GM12878 (cell line): ENCODE results near the gene SPINK8. TPM values are rescaled to one million over a fixed set of nuclear protein-coding genes. Genes with fewer than 3 reads are reported as not detected.

ENCODE experiments used
- ATAC-seq: fragments of 200-7000 bp; cut with Tn5 transposase; 3 replicates; pipeline ENCODE4 v1.9.1; 2020; ENCODE audit warnings: mild to moderate bottlenecking, moderate library complexity
- BruUV-seq: library from RNA; stranded (reverse); fragments of 400-500 nt; replicated peaks from 2 replicates; lab custom pipeline; 2021; lab: Mats Ljungman, UMichigan
- CTCF ChIA-PET: fragments of 300-600 bp; sonication (Branson Sonifier 250); formaldehyde crosslinking; extraction: SDS; loops from one replicate; lab custom pipeline; 2021; ENCODE audit warnings: inconsistent platforms; lab: Yijun Ruan, JAX
- POLR2A ChIA-PET: fragments of 350-600 bp; formaldehyde crosslinking; extraction: SDS; loops from one replicate; lab custom pipeline; 2021; ENCODE audit warnings: inconsistent platforms; lab: Charles Lee
- RAD21 ChIA-PET: fragments of 300-600 bp; sonication (Branson Sonifier 250); formaldehyde crosslinking; loops from one replicate; lab custom pipeline; 2023; ENCODE audit warnings: antibody characterized with exemption; ENCODE audit not compliant: unreplicated experiment; lab: Charles Lee
- SMC1A ChIA-PET: fragments of 300-600 bp; sonication (Branson Sonifier 250); formaldehyde crosslinking; loops from one replicate; lab custom pipeline; 2023; ENCODE audit not compliant: unreplicated experiment, uncharacterized antibody; lab: Charles Lee
- DNase-seq: peaks from one replicate; pipeline ENCODE4 v3.0.0-alpha.2; 2011; ENCODE audit warnings: low read depth, low spot score
- FAIRE-seq: peaks from 3 replicates; lab custom pipeline; 2011; peaks lifted over from hg19 to GRCh38; lab: Jason Lieb, UNC
- H2AFZ ChIP-seq: 2 replicates; pipeline ENCODE4 v1.6.0; 2011; ENCODE audit warnings: low read depth, low read length, control low read depth; ENCODE audit not compliant: control insufficient read depth
- H3K27ac ChIP-seq: 2 replicates; pipeline ENCODE4 v1.5.1; 2011; ENCODE audit warnings: control low read depth; ENCODE audit not compliant: control insufficient read depth, insufficient read depth
- H3K27me3 ChIP-seq, 2 experiments: replicated peaks in 1 of 2; 2 replicates each; pipeline versions ENCODE4 v1.6.0 to v1.6.1; 2011; ENCODE audit warnings: low read length in 1 of 2; ENCODE audit not compliant: control insufficient read depth in 2 of 2, insufficient read depth in 2 of 2
- H3K36me3 ChIP-seq, 2 experiments: 2 replicates each; pipeline ENCODE4 v1.5.1; 2011; ENCODE audit warnings: low read length in 1 of 2; ENCODE audit not compliant: control insufficient read depth in 2 of 2, insufficient read depth in 2 of 2
- H3K4me1 ChIP-seq: 2 replicates; pipeline ENCODE4 v1.6.1; 2011; ENCODE audit warnings: mild to moderate bottlenecking, low read length, moderate library complexity, mixed read lengths; ENCODE audit not compliant: control insufficient read depth, insufficient read depth
- H3K4me2 ChIP-seq: 2 replicates; pipeline ENCODE4 v1.6.0; 2011; ENCODE audit warnings: control low read depth; ENCODE audit not compliant: control insufficient read depth, insufficient read depth
- H3K4me3 ChIP-seq: fragments of 200-600 bp; sonication (generic); 2 replicates; pipeline ENCODE4 v1.5.1; 2016
- H3K79me2 ChIP-seq: 2 replicates; pipeline ENCODE4 v1.6.0; 2011; ENCODE audit warnings: low read length; ENCODE audit not compliant: control insufficient read depth, insufficient read depth
- H3K9ac ChIP-seq: 2 replicates; pipeline ENCODE4 v1.8.0; 2011; ENCODE audit warnings: low read length, control low read depth, mixed read lengths; ENCODE audit not compliant: control insufficient read depth, insufficient read depth
- H3K9me3 ChIP-seq: replicated peaks from 3 replicates; pipeline ENCODE4 v1.5.1; 2011; ENCODE audit warnings: mild to moderate bottlenecking, low read length; ENCODE audit not compliant: control insufficient read depth, insufficient read depth
- H4K20me1 ChIP-seq: 2 replicates; pipeline ENCODE4 v1.6.0; 2011; ENCODE audit not compliant: control insufficient read depth, insufficient read depth
- BCL11A ChIP-seq: IDR thresholded peaks from 2 replicates; pipeline ENCODE4 v1.6.1; 2011; ENCODE audit warnings: low read depth, low read length
- BHLHE40 ChIP-seq, 2 experiments: fragments of 450-650 bp in 1 of 2; IDR thresholded peaks; 2 replicates each; pipeline ENCODE4 v1.6.1; 2011 to 2017; ENCODE audit warnings: low read depth in 2 of 2, borderline replicate concordance in 1 of 2, improper control_type of control experiment in 1 of 2, low read length in 1 of 2, mild to moderate bottlenecking in 1 of 2
- CREB1 ChIP-seq: IDR thresholded peaks from 2 replicates; pipeline ENCODE4 v1.6.1; 2012; ENCODE audit warnings: low read depth, mild to moderate bottlenecking, inconsistent platforms
- EGR1 ChIP-seq, 2 experiments: IDR thresholded peaks; 1 replicate in 1 of 2; 2 replicates in 1 of 2; pipeline ENCODE4 v1.6.1; 2011 to 2012; ENCODE audit warnings: low read depth in 2 of 2, low read length in 2 of 2, borderline replicate concordance in 1 of 2, mild to moderate bottlenecking in 1 of 2, moderate library complexity in 1 of 2
- EP300 ChIP-seq, 2 experiments: fragments of 150-350 bp in 1 of 2; IDR thresholded peaks; 2 replicates each; pipeline ENCODE4 v1.6.1; 2011 to 2012; ENCODE audit warnings: low read depth in 2 of 2, low read length in 2 of 2, borderline replicate concordance in 1 of 2, improper control_type of control experiment in 1 of 2, inconsistent platforms in 1 of 2; ENCODE audit not compliant: control insufficient read depth in 1 of 2
- GATAD2B ChIP-seq: fragments of 450-650 bp; conservative IDR thresholded peaks from 2 replicates; pipeline ENCODE4 v1.6.1; 2017; ENCODE audit warnings: low read depth, mild to moderate bottlenecking, moderate library complexity
- IRF3 ChIP-seq: fragments of 450-650 bp; IDR thresholded peaks from 2 replicates; pipeline ENCODE4 v1.6.1; 2014; ENCODE audit warnings: mild to moderate bottlenecking
- PML ChIP-seq: IDR thresholded peaks from 2 replicates; pipeline ENCODE4 v1.6.1; 2012; ENCODE audit warnings: low read length, inconsistent platforms
- RBBP5 ChIP-seq: fragments of 200-600 bp; sonication (generic); conservative IDR thresholded peaks from 2 replicates; pipeline ENCODE4 v1.6.1; 2016
- SIX5 ChIP-seq: IDR thresholded peaks from 2 replicates; pipeline ENCODE4 v1.6.1; 2011; ENCODE audit warnings: mild to moderate bottlenecking, low read depth, low read length, moderate library complexity; ENCODE audit not compliant: severe bottlenecking
- SMC3 ChIP-seq: IDR thresholded peaks from 2 replicates; pipeline ENCODE4 v1.6.1; 2011; ENCODE audit warnings: low read length, improper control_type of control experiment, borderline replicate concordance
- WGBS: methylation state at CpG from one replicate; pipeline ENCODE4 v1.1.6; 2016; ENCODE audit warnings: low lambda C conversion rate; ENCODE audit not compliant: insufficient replicate concordance, insufficient coverage; ENCODE audit errors: missing lambda C conversion rate; 5-methylcytosine and 5-hydroxymethylcytosine counted together
- in situ Hi-C: fragments of 300-500 bp; cut with MboI; formaldehyde crosslinking; loops from 9 replicates; pipeline ENCODE4 v1.14.3; 2018; ENCODE audit warnings: mixed read lengths
- intact Hi-C: fragments of 100-400 bp; cut with micrococcal nuclease; formaldehyde crosslinking; loops from one replicate; pipeline ENCODE4 v1.14.2; 2022; ENCODE audit not compliant: unreplicated experiment
- polyA plus RNA-seq, 11 experiments: library from polyadenylated mRNA; depleted of rRNA in 4 of 11; unstranded in 6 of 11; stranded (reverse) in 5 of 11; fragments of >200 nt; fragmentation: Nextera tagmentation in 4 of 11; fragmentation: Illumina TruSeq in 1 of 11; extraction: Ambion mirVana in 4 of 11; extraction: Trizol in 1 of 11; gene quantifications; 1 replicate in 1 of 11; 2 replicates in 10 of 11; pipeline versions ENCODE4 v1.2.1 to v1.2.3, GENCODE V29; 2011 to 2016; ENCODE audit warnings: inconsistent platforms in 2 of 11, missing spikeins in 2 of 11, low read depth in 1 of 11
- total RNA-seq, 4 experiments: library from RNA; depleted of rRNA in 3 of 4; stranded (reverse); fragments of >200 nt in 3 of 4; fragmentation: Illumina TruSeq in 1 of 4; extraction: Trizol in 1 of 4; gene quantifications; 2 replicates each; pipeline versions ENCODE4 v1.2.1 to v1.2.3, GENCODE V29; 2013 to 2021
- TF ChIP-seq, protein P1 (sequence below): IDR thresholded peaks from 2 replicates; pipeline ENCODE4 v1.6.1; 2012; ENCODE audit warnings: improper control_type of control experiment, low read depth, low read length; ENCODE audit not compliant: insufficient replicate concordance

The SPINK8 gene
- total and polyA plus RNA-seq, 10 of the 15 experiments (the other 5 are each of a cell fraction or from before 2014, with no cell fraction given) = not detected

DNA sequence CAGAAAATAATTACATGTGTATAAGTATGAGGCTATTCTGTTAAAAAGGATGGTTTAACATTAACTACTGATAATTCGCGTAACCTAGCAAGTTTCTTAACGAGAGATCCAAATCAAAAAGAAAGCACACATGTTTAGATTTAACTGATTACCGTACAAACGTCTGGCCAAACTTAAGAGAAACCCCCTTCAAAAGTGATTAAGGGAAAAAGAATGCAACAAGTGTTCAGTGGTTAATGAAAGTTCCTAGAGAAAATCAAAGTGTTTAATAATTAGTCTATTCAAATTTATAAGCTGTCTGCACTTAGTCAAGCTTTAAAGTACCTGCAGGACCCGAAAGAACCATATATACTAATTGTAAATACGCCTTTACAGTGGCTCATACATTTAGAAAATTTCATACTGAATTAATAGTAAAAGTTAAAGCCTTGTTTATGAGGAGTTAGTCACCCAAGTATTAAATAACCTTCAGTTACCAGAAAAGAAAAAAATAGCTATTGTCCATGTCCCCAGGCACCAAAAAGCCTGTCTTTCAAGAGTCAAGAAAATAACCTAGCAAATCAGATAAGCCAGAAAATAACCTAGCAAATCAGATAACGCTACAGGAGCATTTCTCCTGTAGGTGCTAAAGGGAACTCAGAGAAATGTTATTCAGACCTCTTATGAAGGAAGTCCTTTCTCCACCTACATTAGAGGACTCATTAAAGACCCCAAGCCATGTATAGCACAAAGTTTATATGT lies 58.0 kb downstream of the SPINK8 start (continued):
- TF ChIP-seq EP300 (IDR thresholded peaks at IDR 0.05; ENCODE audit: borderline replicate concordance in 1 of 2, control insufficient read depth in 1 of 2, low read depth in 2 of 2, low read length in 2 of 2) (no peak), RBBP5 (no peak), BCL11A (no peak)

- no peak for DNase-seq
- Histone ChIP-seq H3K36me3 (peaks cover 7 to 8% of the 10 kb centered on the region in 2 experiments; a peak in 3 of 4 replicates), H3K27ac (no peak overlapping the region), H3K4me2 (no peak overlapping the region), H3K9me3 (no peaks in the 10 kb centered on the region; the same call in 2 of the 3 replicates), H3K4me3 (no peak overlapping the region), H3K9ac (no peak overlapping the region), H3K79me2 (no peaks in the 10 kb centered on the region), H2AFZ (no peak overlapping the region), H3K4me1 (no peaks in the 10 kb centered on the region), H3K27me3 (no peaks in the 10 kb centered on the region), H4K20me1 (no peaks in the 10 kb centered on the region)
- RAD21 ChIA-PET = interaction anchor here (0.6 to 8.9 kb wide), 3 partner anchors 126 to 215 kb away, joined by 3 to 73 read pairs (median 33); no protein-coding TSS in a partner anchor
- in situ Hi-C loops (loop anchor here (5.0 kb wide), 1 partner anchor 163 kb away; no protein-coding TSS in a partner anchor), intact Hi-C loops (loop anchor here (5.0 kb wide), 2 partner anchors 233 to 283 kb away; partner anchors contain the start of gene PFKFB4)
- BruUV-seq = no TSS peak
- POLR2A ChIA-PET = no interaction called here
- no peak for ATAC-seq
- SMC1A ChIA-PET = interaction anchor here (0.6 to 6.0 kb wide), 7 partner anchors 18 to 1159 kb away, joined by 3 to 65 read pairs (median 3); no protein-coding TSS in a partner anchor
- CTCF ChIA-PET = interaction anchor here (0.9 to 10.9 kb wide), 9 partner anchors 26 to 275 kb away, joined by 3 to 157 read pairs (median 4); partner anchors contain the start of genes CCDC51 and TMA7
- WGBS = 98% methylated on average over 8 of the region's 10 CpGs
- no peak for FAIRE-seq
- no peak for TF ChIP-seq SIX5
- no peak for TF ChIP-seq EGR1 (IDR thresholded peaks at IDR 0.05; ENCODE audit: borderline replicate concordance in 1 of 2, low read depth in 2 of 2, low read length in 2 of 2)
- no peak for TF ChIP-seq GATAD2B
- TF ChIP-seq BHLHE40 (IDR thresholded peaks at IDR 0.05; ENCODE audit: borderline replicate concordance in 1 of 2, low read depth in 2 of 2, low read length in 1 of 2) = no peak
- TF ChIP-seq IRF3 = no peak
- TF ChIP-seq, protein P1, sequence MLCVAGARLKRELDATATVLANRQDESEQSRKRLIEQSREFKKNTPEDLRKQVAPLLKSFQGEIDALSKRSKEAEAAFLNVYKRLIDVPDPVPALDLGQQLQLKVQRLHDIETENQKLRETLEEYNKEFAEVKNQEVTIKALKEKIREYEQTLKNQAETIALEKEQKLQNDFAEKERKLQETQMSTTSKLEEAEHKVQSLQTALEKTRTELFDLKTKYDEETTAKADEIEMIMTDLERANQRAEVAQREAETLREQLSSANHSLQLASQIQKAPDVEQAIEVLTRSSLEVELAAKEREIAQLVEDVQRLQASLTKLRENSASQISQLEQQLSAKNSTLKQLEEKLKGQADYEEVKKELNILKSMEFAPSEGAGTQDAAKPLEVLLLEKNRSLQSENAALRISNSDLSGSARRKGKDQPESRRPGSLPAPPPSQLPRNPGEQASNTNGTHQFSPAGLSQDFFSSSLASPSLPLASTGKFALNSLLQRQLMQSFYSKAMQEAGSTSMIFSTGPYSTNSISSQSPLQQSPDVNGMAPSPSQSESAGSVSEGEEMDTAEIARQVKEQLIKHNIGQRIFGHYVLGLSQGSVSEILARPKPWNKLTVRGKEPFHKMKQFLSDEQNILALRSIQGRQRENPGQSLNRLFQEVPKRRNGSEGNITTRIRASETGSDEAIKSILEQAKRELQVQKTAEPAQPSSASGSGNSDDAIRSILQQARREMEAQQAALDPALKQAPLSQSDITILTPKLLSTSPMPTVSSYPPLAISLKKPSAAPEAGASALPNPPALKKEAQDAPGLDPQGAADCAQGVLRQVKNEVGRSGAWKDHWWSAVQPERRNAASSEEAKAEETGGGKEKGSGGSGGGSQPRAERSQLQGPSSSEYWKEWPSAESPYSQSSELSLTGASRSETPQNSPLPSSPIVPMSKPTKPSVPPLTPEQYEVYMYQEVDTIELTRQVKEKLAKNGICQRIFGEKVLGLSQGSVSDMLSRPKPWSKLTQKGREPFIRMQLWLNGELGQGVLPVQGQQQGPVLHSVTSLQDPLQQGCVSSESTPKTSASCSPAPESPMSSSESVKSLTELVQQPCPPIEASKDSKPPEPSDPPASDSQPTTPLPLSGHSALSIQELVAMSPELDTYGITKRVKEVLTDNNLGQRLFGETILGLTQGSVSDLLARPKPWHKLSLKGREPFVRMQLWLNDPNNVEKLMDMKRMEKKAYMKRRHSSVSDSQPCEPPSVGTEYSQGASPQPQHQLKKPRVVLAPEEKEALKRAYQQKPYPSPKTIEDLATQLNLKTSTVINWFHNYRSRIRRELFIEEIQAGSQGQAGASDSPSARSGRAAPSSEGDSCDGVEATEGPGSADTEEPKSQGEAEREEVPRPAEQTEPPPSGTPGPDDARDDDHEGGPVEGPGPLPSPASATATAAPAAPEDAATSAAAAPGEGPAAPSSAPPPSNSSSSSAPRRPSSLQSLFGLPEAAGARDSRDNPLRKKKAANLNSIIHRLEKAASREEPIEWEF = no peak
- no peak for TF ChIP-seq PML
- TF ChIP-seq CREB1 = no peak
- TF ChIP-seq SMC3 = no peak
These were observed 59.0 kb downstream of the SPINK8 start for GRCh38 chr3:48274452-48274851.
